MM.1S (cell line): Measurements from ENCODE around the gene AGBL4.

Experiments used
- DNase-seq: peaks from one replicate; pipeline ENCODE4 v3.0.0-alpha.2; 2015
- H2AFZ ChIP-seq: fragments of 300-600 bp; sonication (generic); 2 replicates; pipeline ENCODE4 v1.6.0; 2016; ENCODE audit warnings: antibody characterized with exemption, low read length
- H3F3A ChIP-seq: fragments of 300-600 bp; sonication (generic); 2 replicates; pipeline ENCODE4 v1.6.1; 2016; ENCODE audit warnings: mild to moderate bottlenecking, antibody characterized with exemption, low read length, moderate library complexity, mixed read lengths; ENCODE audit not compliant: insufficient read depth
- H3K27ac ChIP-seq: fragments of 300-600 bp; sonication (generic); 2 replicates; pipeline ENCODE4 v1.5.1; 2016; ENCODE audit warnings: mild to moderate bottlenecking, low read length
- H3K27me3 ChIP-seq: fragments of 300-600 bp; sonication (generic); replicated peaks from 2 replicates; pipeline ENCODE4 v1.6.0; 2016; ENCODE audit warnings: low read length; ENCODE audit not compliant: insufficient read depth
- H3K36me3 ChIP-seq: fragments of 300-600 bp; sonication (generic); replicated peaks from 2 replicates; pipeline ENCODE4 v1.6.1; 2016; ENCODE audit warnings: mild to moderate bottlenecking, low read length, mixed read lengths; ENCODE audit not compliant: insufficient read depth
- H3K4me1 ChIP-seq: fragments of 300-600 bp; sonication (generic); 2 replicates; pipeline ENCODE4 v1.6.1; 2016; ENCODE audit warnings: low read length, mixed read lengths
- H3K4me2 ChIP-seq: fragments of 300-600 bp; sonication (generic); 2 replicates; pipeline ENCODE4 v1.6.0; 2016; ENCODE audit warnings: low read depth, low read length
- H3K4me3 ChIP-seq: fragments of 300-600 bp; sonication (generic); 2 replicates; pipeline ENCODE4 v1.5.1; 2016; ENCODE audit warnings: low read length, mixed read lengths
- H3K79me2 ChIP-seq: fragments of 300-600 bp; sonication (generic); 2 replicates; pipeline ENCODE4 v1.6.1; 2016; ENCODE audit warnings: mixed run types, low read length, mixed read lengths
- H3K9ac ChIP-seq: fragments of 300-600 bp; sonication (generic); 2 replicates; pipeline ENCODE4 v1.6.1; 2016; ENCODE audit warnings: low read length, mixed read lengths
- H3K9me2 ChIP-seq: fragments of 300-600 bp; sonication (generic); replicated peaks from 2 replicates; pipeline ENCODE4 v1.6.1; 2016; ENCODE audit warnings: mild to moderate bottlenecking, low read length, mixed read lengths; ENCODE audit not compliant: insufficient read depth
- H3K9me3 ChIP-seq: fragments of 300-600 bp; sonication (generic); replicated peaks from 2 replicates; pipeline ENCODE4 v1.6.1; 2016; ENCODE audit warnings: mild to moderate bottlenecking, low read length, mixed read lengths; ENCODE audit not compliant: insufficient read depth
- H4K20me1 ChIP-seq: fragments of 300-600 bp; sonication (generic); 2 replicates; pipeline ENCODE4 v1.6.1; 2016; ENCODE audit warnings: mild to moderate bottlenecking, low read length, moderate library complexity, mixed read lengths; ENCODE audit not compliant: insufficient read depth
- EZH2 ChIP-seq: fragments of 300-600 bp; sonication (generic); optimal IDR thresholded peaks from 2 replicates; pipeline ENCODE3; 2017; ENCODE audit warnings: low read depth, mild to moderate bottlenecking, antibody characterized with exemption, low read length, mixed read lengths
- EZH2phosphoT487 ChIP-seq: fragments of 300-600 bp; sonication (generic); IDR thresholded peaks from 2 replicates; pipeline ENCODE4 v1.6.1; 2018; ENCODE audit warnings: antibody characterized with exemption, low read length
- TF ChIP-seq, protein P1 (sequence below): fragments of 300-600 bp; sonication (generic); IDR thresholded peaks from 2 replicates; pipeline ENCODE4 v1.5.1; 2016; ENCODE audit warnings: antibody characterized with exemption, low read length, mixed read lengths

Gene AGBL4

GRCh38 chr1:49626472-49626871 is 397.3 kb downstream of the AGBL4 start:
- Histone ChIP-seq H2AFZ (no peak overlapping the region), H3K36me3 (no peaks in the 10 kb centered on the region), H4K20me1 (no peaks in the 10 kb centered on the region), H3K27me3 (no peaks in the 10 kb centered on the region), H3K79me2 (no peaks in the 10 kb centered on the region), H3K9me3 (no peaks in the 10 kb centered on the region), H3K9ac (no peak overlapping the region), H3K4me2 (no peak overlapping the region), H3K27ac (no peak overlapping the region), H3K4me3 (no peak overlapping the region), H3K4me1 (no peaks in the 10 kb centered on the region), H3F3A (no peaks in the 10 kb centered on the region), H3K9me2 (no peaks in the 10 kb centered on the region)
- no peak for DNase-seq
- TF ChIP-seq EZH2phosphoT487, result no peak
- TF ChIP-seq, protein P1, sequence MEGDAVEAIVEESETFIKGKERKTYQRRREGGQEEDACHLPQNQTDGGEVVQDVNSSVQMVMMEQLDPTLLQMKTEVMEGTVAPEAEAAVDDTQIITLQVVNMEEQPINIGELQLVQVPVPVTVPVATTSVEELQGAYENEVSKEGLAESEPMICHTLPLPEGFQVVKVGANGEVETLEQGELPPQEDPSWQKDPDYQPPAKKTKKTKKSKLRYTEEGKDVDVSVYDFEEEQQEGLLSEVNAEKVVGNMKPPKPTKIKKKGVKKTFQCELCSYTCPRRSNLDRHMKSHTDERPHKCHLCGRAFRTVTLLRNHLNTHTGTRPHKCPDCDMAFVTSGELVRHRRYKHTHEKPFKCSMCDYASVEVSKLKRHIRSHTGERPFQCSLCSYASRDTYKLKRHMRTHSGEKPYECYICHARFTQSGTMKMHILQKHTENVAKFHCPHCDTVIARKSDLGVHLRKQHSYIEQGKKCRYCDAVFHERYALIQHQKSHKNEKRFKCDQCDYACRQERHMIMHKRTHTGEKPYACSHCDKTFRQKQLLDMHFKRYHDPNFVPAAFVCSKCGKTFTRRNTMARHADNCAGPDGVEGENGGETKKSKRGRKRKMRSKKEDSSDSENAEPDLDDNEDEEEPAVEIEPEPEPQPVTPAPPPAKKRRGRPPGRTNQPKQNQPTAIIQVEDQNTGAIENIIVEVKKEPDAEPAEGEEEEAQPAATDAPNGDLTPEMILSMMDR, result no peak
- TF ChIP-seq EZH2, result no peak

DNA sequence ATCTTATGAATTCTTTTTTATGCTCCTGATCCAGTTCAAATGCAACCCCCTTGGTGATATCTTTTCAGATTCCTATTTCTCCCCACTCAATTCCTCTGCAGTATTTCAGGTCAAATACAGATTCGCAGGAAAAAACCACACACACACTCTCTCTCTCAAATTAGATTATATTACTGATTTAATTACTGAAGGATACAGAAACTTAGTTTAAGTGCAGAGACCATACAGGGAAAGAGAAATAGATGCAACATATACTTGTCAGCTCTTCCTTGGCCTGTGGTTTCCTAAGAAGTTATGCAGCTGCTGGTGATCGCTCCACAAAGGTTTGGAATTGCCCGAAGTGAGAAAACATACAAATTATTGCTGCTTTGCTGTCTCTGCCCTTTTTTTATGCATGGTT is 400.9 kb downstream of the AGBL4 start:
- TF ChIP-seq EZH2phosphoT487 (no peak), EZH2 (no peak)
- TF ChIP-seq, protein P1, result no peak
- H3K27ac ChIP-seq, result no peak overlapping the region
- DNase-seq, result no peak
- no peak overlapping the region for H3K4me3 ChIP-seq
- no peak overlapping the region for H3K9ac ChIP-seq
- H3F3A ChIP-seq, result no peaks in the 10 kb centered on the region
- H3K4me1 ChIP-seq, result no peaks in the 10 kb centered on the region
- H3K9me2 ChIP-seq, result no peaks in the 10 kb centered on the region
- H4K20me1 ChIP-seq, result no peaks in the 10 kb centered on the region
- H3K9me3 ChIP-seq, result no peaks in the 10 kb centered on the region
- H3K36me3 ChIP-seq, result no peaks in the 10 kb centered on the region
- H2AFZ ChIP-seq, result no peak overlapping the region
- H3K27me3 ChIP-seq, result no peaks in the 10 kb centered on the region
- no peaks in the 10 kb centered on the region for H3K79me2 ChIP-seq
- H3K4me2 ChIP-seq, result no peak overlapping the region

- no peaks in the 10 kb centered on the region for H3K36me3 ChIP-seq
- TF ChIP-seq, protein P1, result no peak
- TF ChIP-seq EZH2phosphoT487 (no peak), EZH2 (no peak)
These were observed 417.7 kb downstream of the AGBL4 start for GRCh38 chr1:49606082-49606481.

More at GRCh38 chr1:49606082-49606481, 417.7 kb downstream of the AGBL4 start:
- DNase-seq, result no peak
- no peaks in the 10 kb centered on the region for H3F3A ChIP-seq
- no peak overlapping the region for H3K9ac ChIP-seq
- no peaks in the 10 kb centered on the region for H3K79me2 ChIP-seq
- no peak overlapping the region for H3K27ac ChIP-seq
- no peaks in the 10 kb centered on the region for H4K20me1 ChIP-seq
- H3K4me1 ChIP-seq, result no peaks in the 10 kb centered on the region
- H3K4me3 ChIP-seq, result no peak overlapping the region
- no peaks in the 10 kb centered on the region for H3K9me2 ChIP-seq
- H3K27me3 ChIP-seq, result no peaks in the 10 kb centered on the region
- no peak overlapping the region for H2AFZ ChIP-seq
- H3K9me3 ChIP-seq, result no peaks in the 10 kb centered on the region
- H3K4me2 ChIP-seq, result no peak overlapping the region
